ENCODE data around the gene CDC42EP4.

GRCh38 chr17:73269329-73269615, 42.5 kb downstream of the CDC42EP4 start:
- TF ChIP-seq CTCF (conservative IDR thresholded peaks at IDR 0.05), result no peak
- TF ChIP-seq ZFX (IDR thresholded peaks at IDR 0.05), result no peak
